GM21390 (cell line): ENCODE data around the gene MUSK.

ENCODE experiments used
- ATAC-seq: cut with Tn5 transposase; IDR thresholded peaks from one replicate; pipeline ENCODE4 v1.9.1; 2021; ENCODE audit not compliant: unreplicated experiment

The MUSK gene

DNA sequence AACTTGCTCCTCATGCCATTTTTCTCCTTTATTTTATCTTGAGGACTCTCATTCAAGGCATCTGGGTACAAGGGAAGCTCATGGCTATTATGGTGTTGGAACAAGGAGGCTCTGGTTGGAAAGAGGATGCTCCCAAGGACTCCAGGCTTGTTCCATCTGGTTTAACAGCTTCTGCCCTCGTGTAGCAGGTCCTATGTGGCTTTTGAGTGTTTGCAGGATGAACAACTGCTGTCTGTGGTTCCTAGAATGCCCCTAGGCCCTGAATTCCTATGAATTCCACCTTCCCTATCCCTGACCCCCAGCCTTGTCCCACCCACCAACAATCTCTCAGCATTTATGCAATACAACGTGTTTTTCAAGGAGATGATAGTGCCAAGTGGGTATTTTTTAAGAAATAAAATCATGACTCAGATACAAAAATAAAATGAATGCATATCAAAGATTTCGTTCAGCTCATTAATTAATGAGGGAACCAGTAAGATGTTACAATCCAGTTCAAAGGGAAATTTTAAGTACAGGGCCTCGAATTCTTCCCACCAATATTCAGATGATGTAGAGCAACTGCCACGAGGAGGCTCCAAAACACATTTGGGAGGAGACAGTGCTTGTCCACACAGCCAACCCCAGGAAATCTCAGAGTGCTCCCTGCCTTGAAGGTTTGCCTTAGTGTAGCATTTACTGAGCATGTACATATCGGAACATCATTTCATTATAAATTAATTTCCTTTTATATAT lies 182.0 kb downstream of the MUSK start:
- ATAC-seq = no peak
